Naive thymus-derived CD4-positive, alpha-beta T cell (primary cell): ENCODE measurements around the gene CD164L2. TPM values are rescaled to one million over a fixed set of nuclear protein-coding genes. Genes with fewer than 3 reads are reported as not detected.

Source experiments
- ATAC-seq: fragments of 150-1000 bp; cut with Tn5 transposase; 2 replicates; pipeline ENCODE4 v1.10.0; 2021; ENCODE audit warnings: mild to moderate bottlenecking, moderate library complexity
- CTCF ChIA-PET: fragments of 350-600 bp; sonication (Branson Sonifier 250); formaldehyde crosslinking; loops from one replicate; lab custom pipeline; 2021; ENCODE audit warnings: antibody characterized with exemption; lab: Charles Lee
- POLR2A ChIA-PET: fragments of 350-600 bp; sonication (Branson Sonifier 250); formaldehyde crosslinking; loops from one replicate; lab custom pipeline; 2021; ENCODE audit warnings: antibody characterized with exemption, inconsistent platforms; lab: Charles Lee
- DNase-seq, 9 donors: peaks; one replicate each; pipeline versions ENCODE4 v3.0.0 to v3.0.0-alpha.2; 2020 to 2022; ENCODE audit warnings: mixed read lengths in 1 of 9
- H3K27ac ChIP-seq: one replicate; pipeline ENCODE4 v1.7.0; 2013; ENCODE audit warnings: mild to moderate bottlenecking, low read depth, low read length, moderate library complexity
- H3K27me3 ChIP-seq, 2 donors: one replicate each; pipeline ENCODE4 v1.7.0; 2013; ENCODE audit warnings: low read length in 2 of 2, mild to moderate bottlenecking in 2 of 2, moderate library complexity in 2 of 2; ENCODE audit not compliant: control insufficient read depth in 2 of 2, insufficient read depth in 2 of 2
- H3K36me3 ChIP-seq, 3 experiments: 1 replicate in 2 of 3; 2 replicates in 1 of 3; pipeline ENCODE4 v1.7.0; 2013; ENCODE audit warnings: low read length in 3 of 3, mild to moderate bottlenecking in 3 of 3, moderate library complexity in 1 of 3; ENCODE audit not compliant: insufficient read depth in 3 of 3, control insufficient read depth in 2 of 3
- H3K4me1 ChIP-seq, 2 donors: one replicate each; pipeline ENCODE4 v1.7.0; 2013; ENCODE audit warnings: low read length in 2 of 2, mild to moderate bottlenecking in 2 of 2, moderate library complexity in 1 of 2; ENCODE audit not compliant: control insufficient read depth in 2 of 2, insufficient read depth in 2 of 2
- H3K4me3 ChIP-seq: 2 replicates; pipeline ENCODE4 v1.7.0; 2013; ENCODE audit warnings: mild to moderate bottlenecking, low read length
- H3K9me3 ChIP-seq, 3 experiments: 1 replicate in 2 of 3; 2 replicates in 1 of 3; pipeline ENCODE4 v1.7.0; 2013; ENCODE audit warnings: low read length in 3 of 3; ENCODE audit not compliant: control insufficient read depth in 2 of 3
- H3K27ac Mint-ChIP-seq, 9 donors: one replicate each; pipeline ENCODE4 v1.8.0; 2020 to 2022; ENCODE audit warnings: mixed read lengths in 9 of 9, mild to moderate bottlenecking in 8 of 9, moderate library complexity in 5 of 9, inconsistent platforms in 2 of 9
- H3K27me3 Mint-ChIP-seq, 5 donors: one replicate each; pipeline ENCODE4 v1.8.0; 2021 to 2022; ENCODE audit warnings: mixed read lengths in 5 of 5, mild to moderate bottlenecking in 1 of 5
- H3K36me3 Mint-ChIP-seq, 5 donors: one replicate each; pipeline ENCODE4 v1.8.0; 2020 to 2022; ENCODE audit warnings: mixed read lengths in 5 of 5, mild to moderate bottlenecking in 3 of 5, inconsistent platforms in 1 of 5
- H3K4me1 Mint-ChIP-seq, 7 donors: one replicate each; pipeline ENCODE4 v1.8.0; 2020 to 2022; ENCODE audit warnings: mixed read lengths in 7 of 7, mild to moderate bottlenecking in 3 of 7, inconsistent platforms in 1 of 7
- H3K4me3 Mint-ChIP-seq, 10 donors: one replicate each; pipeline ENCODE4 v1.8.0; 2020 to 2022; ENCODE audit warnings: mild to moderate bottlenecking in 10 of 10, mixed read lengths in 10 of 10, moderate library complexity in 6 of 10, inconsistent platforms in 2 of 10
- H3K9me3 Mint-ChIP-seq, 11 donors: one replicate each; pipeline ENCODE4 v1.8.0; 2020 to 2022; ENCODE audit warnings: mixed read lengths in 11 of 11, mild to moderate bottlenecking in 4 of 11, inconsistent platforms in 1 of 11, moderate library complexity in 1 of 11
- intact Hi-C, 2 donors: fragments of 100-400 bp; cut with micrococcal nuclease; formaldehyde crosslinking; loops; one replicate each; pipeline ENCODE4 v1.15.1; 2023
- polyA plus RNA-seq, 2 donors: library from polyadenylated mRNA; unstranded; fragments of 300-500 nt; fragmentation: Illumina TruSeq; gene quantifications; one replicate each; pipeline ENCODE4 v1.2.3, GENCODE V29; 2021
- total RNA-seq, 6 experiments: library from RNA in 5 of 6; stranded (reverse) in 5 of 6; gene quantifications; 1 replicate in 5 of 6; 2 replicates in 1 of 6; pipeline ENCODE4 v1.2.3 and lab custom pipeline; 2021 to 2026

The CD164L2 gene
- total and polyA plus RNA-seq, 7 experiments from 2014 or later, result 0.24 TPM; not detected in 6

GRCh38 chr1:27353166-27353565 is 30.0 kb downstream of the CD164L2 start:
- POLR2A ChIA-PET, result interaction anchor here (0.5 to 9.2 kb wide), 5 partner anchors 9 to 27 kb away, joined by 3 to 111 read pairs (median 4); partner anchors contain the start of gene SYTL1

GRCh38 chr1:27351541-27352107 is 31.5 kb downstream of the CD164L2 start:
- Mint-ChIP-seq H3K36me3 (peaks cover 0 to 12% (median 3%) of the 10 kb centered on the region in 5 donors), H3K27ac (peak overlapping the region in 5 of 9 donors; percentile 14 to 74 (median 41)), H3K27me3 (no peaks in the 10 kb centered on the region), H3K9me3 (no peaks in the 10 kb centered on the region), H3K4me3 (no peak overlapping the region), H3K4me1 (peaks cover 7 to 32% (median 25%) of the 10 kb centered on the region in 7 donors)
- ChIA-PET CTCF (interaction anchor here (1.0 kb wide), 1 partner anchor 28 kb away, joined by 3 read pairs; no protein-coding TSS in a partner anchor), POLR2A (interaction anchor here (0.8 to 9.2 kb wide), 2 partner anchors 7 to 18 kb away, joined by 3 to 111 read pairs; partner anchors contain the start of gene SYTL1)
- no peak overlapping the region for H3K27ac ChIP-seq
- ATAC-seq (no peak), DNase-seq (no peak)
- no peak overlapping the region for H3K4me3 ChIP-seq
- H3K27me3 ChIP-seq, result no peaks in the 10 kb centered on the region
- peaks cover 11 to 17% of the 10 kb centered on the region in 2 donors for H3K4me1 ChIP-seq
- no peaks in the 10 kb centered on the region for H3K9me3 ChIP-seq
- H3K36me3 ChIP-seq, result peaks cover 0 to 39% (median 8%) of the 10 kb centered on the region in 3 experiments
- intact Hi-C loops, result no loop called here

More at GRCh38 chr1:27353166-27353565, 30.0 kb downstream of the CD164L2 start:
- no peaks in the 10 kb centered on the region for H3K27me3 Mint-ChIP-seq
- H3K27ac ChIP-seq, result no peak overlapping the region
- no peaks in the 10 kb centered on the region for H3K9me3 ChIP-seq
- peaks cover 7 to 37% (median 29%) of the 10 kb centered on the region in 7 donors for H3K4me1 Mint-ChIP-seq
- no peaks in the 10 kb centered on the region for H3K9me3 Mint-ChIP-seq
- no peaks in the 10 kb centered on the region for H3K27me3 ChIP-seq
- CTCF ChIA-PET, result interaction anchor here (0.5 kb wide), 1 partner anchor 33 kb away, joined by 3 read pairs; no protein-coding TSS in a partner anchor
- DNase-seq, result no peak
- H3K4me1 ChIP-seq, result peaks cover 24 to 31% of the 10 kb centered on the region in 2 donors
- no peak overlapping the region for H3K4me3 ChIP-seq
- H3K36me3 Mint-ChIP-seq, result peaks cover 0 to 5% (median 0%) of the 10 kb centered on the region in 5 donors
- H3K4me3 Mint-ChIP-seq, result peak overlapping the region in 1 of 10 donors; percentile 45
- intact Hi-C loops, result no loop called here
- H3K36me3 ChIP-seq, result peaks cover 0 to 28% (median 5%) of the 10 kb centered on the region in 3 experiments
- no peak for ATAC-seq
- H3K27ac Mint-ChIP-seq, result peak overlapping the region in 2 of 9 donors; percentile 18 to 33

GRCh38 chr1:27350663-27351540 is 32.2 kb downstream of the CD164L2 start:
- Histone ChIP-seq H3K4me3 (no peak overlapping the region), H3K9me3 (no peaks in the 10 kb centered on the region), H3K27me3 (no peaks in the 10 kb centered on the region), H3K27ac (no peak overlapping the region), H3K4me1 (peaks cover 6 to 9% of the 10 kb centered on the region in 2 donors), H3K36me3 (peaks cover 0 to 44% (median 8%) of the 10 kb centered on the region in 3 experiments)
- POLR2A ChIA-PET, result interaction anchor here (0.8 to 9.2 kb wide), 3 partner anchors 7 to 17 kb away, joined by 3 to 111 read pairs (median 3); partner anchors contain the start of gene SYTL1
- H3K9me3 Mint-ChIP-seq, result no peaks in the 10 kb centered on the region
- DNase-seq (no peak), ATAC-seq (no peak)
- peak overlapping the region in 2 of 9 donors; percentile 17 to 51 for H3K27ac Mint-ChIP-seq
- H3K4me3 Mint-ChIP-seq, result peak overlapping the region in 1 of 10 donors; percentile 18
- intact Hi-C loops, result no loop called here
- CTCF ChIA-PET, result interaction anchor here (1.0 to 1.7 kb wide), 2 partner anchors 19 to 28 kb away, joined by 3 to 8 read pairs; no protein-coding TSS in a partner anchor
- H3K4me1 Mint-ChIP-seq, result peaks cover 12 to 31% (median 27%) of the 10 kb centered on the region in 7 donors
- no peaks in the 10 kb centered on the region for H3K27me3 Mint-ChIP-seq
- peaks cover 4 to 16% (median 6%) of the 10 kb centered on the region in 5 donors for H3K36me3 Mint-ChIP-seq

GRCh38 chr1:27349784-27350662 is 33.1 kb downstream of the CD164L2 start:
- Histone ChIP-seq H3K36me3 (peaks cover 0 to 49% (median 8%) of the 10 kb centered on the region in 3 experiments), H3K27ac (peak overlapping the region; percentile 70), H3K27me3 (no peaks in the 10 kb centered on the region), H3K4me3 (no peak overlapping the region), H3K4me1 (peaks cover 0 to 7% of the 10 kb centered on the region in 2 donors), H3K9me3 (no peaks in the 10 kb centered on the region)
- CTCF ChIA-PET, result interaction anchor here (1.7 kb wide), 1 partner anchor 18 kb away, joined by 8 read pairs; no protein-coding TSS in a partner anchor
- Mint-ChIP-seq H3K27me3 (no peaks in the 10 kb centered on the region), H3K4me1 (peaks cover 5 to 28% (median 23%) of the 10 kb centered on the region in 7 donors), H3K4me3 (peak overlapping the region in 1 of 10 donors; percentile 69), H3K27ac (no peak overlapping the region), H3K9me3 (no peaks in the 10 kb centered on the region), H3K36me3 (peaks cover 4 to 14% (median 6%) of the 10 kb centered on the region in 5 donors)
- DNase-seq (no peak), ATAC-seq (peak; percentile 79)
- POLR2A ChIA-PET, result interaction anchor here (0.7 to 1.3 kb wide), 4 partner anchors 9 to 27 kb away, joined by 3 to 5 read pairs (median 3); partner anchors contain the start of gene SYTL1
- intact Hi-C loops, result loop anchor here in 1 of 2 donors (1.0 kb wide), 1 partner anchor 9 kb away; no protein-coding TSS in a partner anchor

GRCh38 chr1:27348861-27349783 is 34.0 kb downstream of the CD164L2 start:
- H3K27ac ChIP-seq, result peak overlapping the region; percentile 70
- DNase-seq, result peak in 3 of 9 donors; percentile 26 to 38 (median 36)
- Mint-ChIP-seq H3K9me3 (no peaks in the 10 kb centered on the region), H3K4me3 (peak overlapping the region; percentile 19 to 74 (median 62)), H3K27me3 (no peaks in the 10 kb centered on the region), H3K27ac (peak overlapping the region in 4 of 9 donors; percentile 42 to 62 (median 52)), H3K36me3 (peaks cover 4 to 18% (median 6%) of the 10 kb centered on the region in 5 donors), H3K4me1 (peaks cover 5 to 32% (median 29%) of the 10 kb centered on the region in 7 donors)
- H3K27me3 ChIP-seq, result no peaks in the 10 kb centered on the region
- peaks cover 0 to 52% (median 8%) of the 10 kb centered on the region in 3 experiments for H3K36me3 ChIP-seq
- peak; percentile 88 for ATAC-seq
- H3K9me3 ChIP-seq, result no peaks in the 10 kb centered on the region
- intact Hi-C loops, result loop anchor here in 1 of 2 donors (1.0 kb wide), 1 partner anchor 8 kb away; no protein-coding TSS in a partner anchor
- CTCF ChIA-PET, result interaction anchor here (1.6 to 1.7 kb wide), 2 partner anchors 8 to 17 kb away, joined by 7 to 8 read pairs; no protein-coding TSS in a partner anchor
- POLR2A ChIA-PET, result interaction anchor here (0.7 to 1.3 kb wide), 3 partner anchors 11 to 26 kb away, joined by 3 to 5 read pairs (median 3); no protein-coding TSS in a partner anchor
- peaks cover 0 to 14% of the 10 kb centered on the region in 2 donors for H3K4me1 ChIP-seq
- peak overlapping the region; percentile 50 for H3K4me3 ChIP-seq
